T47D (cell line): Measurements from ENCODE around the gene METTL22.

Experiments
- DNase-seq, 2 experiments: peaks; one replicate each; pipeline versions ENCODE4 v3.0.0 to v3.0.0-alpha.2; 2011 to 2012; ENCODE audit warnings: low read depth in 1 of 2, low spot score in 1 of 2
- JUND ChIP-seq: IDR thresholded peaks from 2 replicates; pipeline ENCODE4 v1.6.1; 2012; ENCODE audit warnings: low read depth
- in situ Hi-C: cut with HindIII; loops from 2 replicates; pipeline ENCODE4 v1.10.0; 2016; ENCODE audit warnings: low sequenced_read_pairs, low pct_unique_long_range_greater_than_20kb

The METTL22 gene

DNA sequence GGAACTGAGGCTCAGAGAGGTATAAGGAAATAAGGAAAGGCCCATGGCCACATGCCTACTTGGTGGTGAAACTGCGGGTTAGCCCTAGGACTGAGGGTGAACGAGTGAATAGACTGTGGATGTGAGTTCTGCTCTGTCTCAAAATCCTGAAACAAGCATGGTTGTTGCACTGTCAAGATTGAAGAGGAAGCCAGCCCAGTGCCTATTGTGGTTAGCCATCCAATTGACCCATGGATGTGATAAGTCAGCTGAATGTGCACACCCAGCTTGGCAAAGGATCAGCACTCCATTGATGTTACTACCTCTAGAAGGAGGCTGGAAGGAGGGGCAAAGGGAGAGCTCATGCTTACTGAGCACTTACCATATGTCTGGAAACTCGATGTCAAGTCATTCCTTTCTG is 35.6 kb upstream of the METTL22 start:
- TF ChIP-seq JUND, result no peak
- in situ Hi-C loops, result no loop called here
- no peak for DNase-seq

DNA sequence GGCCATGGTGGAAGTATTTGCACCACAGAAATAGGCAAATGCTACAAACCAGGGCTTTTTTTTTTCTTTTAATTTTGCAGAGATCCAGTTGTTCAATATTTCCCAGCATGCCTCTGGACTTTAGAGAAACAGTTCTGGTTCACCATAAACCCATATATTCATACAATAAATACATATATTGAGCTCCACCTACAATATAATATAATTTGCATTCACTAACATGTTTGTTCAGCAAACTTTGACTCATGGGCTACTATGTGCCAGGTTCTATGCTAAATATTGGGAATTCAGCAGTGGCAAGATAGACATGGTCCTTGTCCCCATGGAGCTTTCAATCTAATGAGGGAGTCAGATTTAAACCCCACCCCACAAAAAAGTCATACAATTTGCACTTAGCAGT is 34.4 kb upstream of the METTL22 start:
- in situ Hi-C loops, result no loop called here
- no peak for TF ChIP-seq JUND
- no peak for DNase-seq

DNA sequence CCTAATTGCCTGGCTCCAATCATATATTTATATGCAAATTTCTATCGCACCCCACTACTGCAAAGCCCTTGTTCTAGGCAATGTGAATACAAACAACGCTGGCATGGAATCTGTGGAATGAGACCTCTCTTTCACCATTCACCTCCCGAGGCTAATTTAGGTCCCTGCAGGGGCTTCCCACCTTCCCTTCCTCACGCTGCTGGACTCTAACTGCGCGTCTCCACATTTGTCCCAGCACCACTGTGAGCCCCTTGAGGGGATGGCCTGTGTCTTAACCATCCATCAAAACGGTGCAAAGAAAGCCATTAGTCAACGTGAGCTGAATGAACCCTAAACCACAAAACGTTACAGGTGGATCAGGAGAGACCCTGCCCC is 32.8 kb upstream of the METTL22 start:
- no peak for TF ChIP-seq JUND
- in situ Hi-C loops, result no loop called here
- DNase-seq, result no peak

DNA sequence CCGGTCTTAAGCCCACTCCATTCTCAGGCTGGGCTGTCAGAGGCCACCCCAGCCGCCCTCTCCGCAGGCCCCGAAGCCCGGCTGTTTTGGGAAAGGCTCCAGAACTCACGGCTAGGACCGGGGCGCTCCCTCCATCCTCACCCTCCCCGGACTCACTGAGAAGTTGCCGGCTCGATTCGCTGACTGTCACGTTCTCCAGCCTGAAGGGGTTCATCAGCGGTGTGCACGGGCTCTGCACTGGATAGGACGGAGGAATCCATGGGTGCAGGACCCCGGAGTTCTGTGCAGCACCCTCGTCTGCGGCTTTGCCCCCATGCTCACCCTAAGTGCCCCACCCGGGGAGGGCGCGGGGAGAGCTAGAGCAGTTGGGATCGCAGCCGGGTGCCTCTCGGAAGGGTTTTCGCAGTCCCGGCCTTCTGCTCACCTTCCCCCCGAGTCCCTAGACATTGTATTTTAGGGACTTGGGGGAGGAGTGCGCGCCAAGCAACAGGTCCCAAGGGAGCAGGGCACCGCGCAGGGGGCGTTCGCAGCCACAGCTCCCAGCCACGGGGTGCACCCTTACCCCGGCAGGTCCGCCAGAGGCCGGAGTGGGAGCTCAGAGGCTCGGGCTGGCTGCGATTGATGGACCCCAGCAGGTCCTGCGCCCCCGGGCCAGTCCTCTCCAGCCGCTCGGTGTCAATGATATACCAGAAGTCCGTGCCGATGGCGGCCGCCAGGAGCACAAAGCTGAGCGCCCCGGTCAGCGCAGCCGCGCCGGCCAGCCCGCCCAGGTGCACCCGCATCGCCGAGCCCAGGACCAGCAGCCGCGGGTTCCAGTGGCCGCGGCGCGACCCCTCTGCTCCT is 32.2 kb upstream of the METTL22 start:
- no peak for TF ChIP-seq JUND
- in situ Hi-C loops, result no loop called here
- DNase-seq, result no peak

DNA sequence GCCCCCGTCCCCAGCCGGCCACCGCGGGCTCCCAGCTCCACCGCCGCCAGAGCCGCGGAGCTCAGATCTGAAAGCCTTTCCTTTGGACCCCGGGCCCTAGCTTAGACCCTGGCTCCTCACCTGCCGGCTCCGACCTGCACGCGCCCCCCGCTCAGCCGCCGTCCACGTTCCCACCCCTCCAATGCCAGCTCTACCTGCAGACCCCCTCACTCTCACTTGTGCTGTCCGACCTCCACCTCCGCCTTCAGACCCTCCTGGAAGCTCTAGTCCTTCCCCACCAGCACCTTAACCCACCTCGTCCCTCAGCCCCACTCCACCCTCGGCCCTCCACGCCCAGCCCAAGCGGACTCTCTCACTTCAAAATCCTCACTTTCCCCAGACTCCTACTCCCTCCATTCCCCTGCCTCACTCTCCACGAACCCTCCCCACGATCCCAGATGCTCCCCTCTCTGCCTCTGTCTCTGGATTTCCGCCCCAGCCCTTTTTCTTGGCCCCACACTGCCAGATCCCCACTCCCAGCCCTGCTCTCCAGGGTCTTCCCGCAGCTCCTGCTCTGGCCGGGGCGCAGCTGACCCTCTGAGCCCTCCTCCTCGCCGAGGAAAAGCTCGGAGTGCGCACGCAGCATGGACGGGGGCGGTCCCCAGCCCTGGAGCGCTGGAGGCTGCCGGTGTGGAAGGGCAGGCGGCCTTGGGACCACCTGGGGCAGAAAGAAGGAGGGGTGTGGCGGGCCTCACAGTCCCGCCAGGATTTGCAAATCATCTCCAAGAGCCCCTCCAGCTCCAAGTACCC is 31.4 kb upstream of the METTL22 start, which contains the start of gene TMEM114:
Gene TMEM114 (minus strand): TSS at position 612 of the 789 bp plus-strand sequence. CDS start 673 bp downstream, outside the sequence.
- no peak for DNase-seq
- TF ChIP-seq JUND, result no peak
- in situ Hi-C loops, result no loop called here

DNA sequence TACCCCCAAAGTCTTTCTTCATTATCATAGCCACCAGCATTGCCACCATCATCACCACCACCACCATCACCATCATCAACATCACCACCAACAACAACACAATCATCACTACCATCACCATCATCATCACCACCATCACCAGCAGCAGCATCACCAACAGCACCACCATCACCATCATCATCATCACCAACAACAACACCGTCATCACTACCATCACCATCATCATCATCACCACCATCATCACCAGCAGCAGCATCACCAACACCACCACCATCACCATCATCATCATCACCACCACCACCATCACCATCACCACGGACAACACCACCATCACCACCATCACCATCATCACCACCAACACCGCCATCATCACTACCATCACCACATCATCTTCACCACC is 30.7 kb upstream of the METTL22 start:
- DNase-seq, result no peak
- TF ChIP-seq JUND, result no peak
- in situ Hi-C loops, result no loop called here

DNA sequence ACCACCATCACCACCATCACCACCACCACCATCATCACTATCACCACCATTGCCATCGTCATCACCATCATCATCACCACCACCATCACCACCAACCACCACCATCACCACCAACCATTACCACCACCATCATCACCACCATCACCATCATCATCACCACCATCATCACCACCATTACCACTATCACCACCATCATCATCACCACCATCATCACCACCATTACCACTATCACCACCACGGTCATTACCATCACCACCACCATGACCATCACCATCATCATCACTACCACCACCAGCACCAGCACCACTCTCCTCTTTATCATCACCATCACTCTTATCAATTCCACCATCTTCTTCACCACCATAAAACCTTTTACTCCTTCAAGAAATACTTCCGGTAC is 30.0 kb upstream of the METTL22 start:
- DNase-seq, result no peak
- no peak for TF ChIP-seq JUND
- in situ Hi-C loops, result no loop called here

DNA sequence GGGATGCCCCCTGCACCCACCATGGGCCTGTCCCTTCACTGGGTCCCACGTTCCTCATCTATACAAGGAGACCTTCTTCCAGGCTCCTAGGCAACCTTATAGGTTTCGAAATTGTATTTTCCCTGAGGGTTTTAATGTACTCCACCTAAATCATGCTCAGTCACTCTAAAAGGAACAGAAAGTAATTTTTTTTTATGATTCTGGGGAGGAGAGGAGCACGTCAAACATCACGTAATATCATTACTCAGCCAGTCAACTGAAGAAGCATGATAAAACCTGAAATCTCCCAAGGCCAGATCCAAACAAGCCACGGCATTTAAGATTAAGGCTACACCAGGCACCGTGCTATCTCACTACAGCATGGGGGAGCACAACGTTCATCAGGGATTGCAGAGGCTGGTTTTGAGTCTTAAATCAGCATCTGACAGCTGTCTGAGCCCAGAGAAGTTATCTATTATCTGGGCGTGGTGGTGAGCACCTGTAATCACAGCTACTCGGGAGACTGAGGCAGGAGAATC is 27.3 kb upstream of the METTL22 start:
- no peak for DNase-seq
- in situ Hi-C loops, result no loop called here
- TF ChIP-seq JUND, result no peak

DNA sequence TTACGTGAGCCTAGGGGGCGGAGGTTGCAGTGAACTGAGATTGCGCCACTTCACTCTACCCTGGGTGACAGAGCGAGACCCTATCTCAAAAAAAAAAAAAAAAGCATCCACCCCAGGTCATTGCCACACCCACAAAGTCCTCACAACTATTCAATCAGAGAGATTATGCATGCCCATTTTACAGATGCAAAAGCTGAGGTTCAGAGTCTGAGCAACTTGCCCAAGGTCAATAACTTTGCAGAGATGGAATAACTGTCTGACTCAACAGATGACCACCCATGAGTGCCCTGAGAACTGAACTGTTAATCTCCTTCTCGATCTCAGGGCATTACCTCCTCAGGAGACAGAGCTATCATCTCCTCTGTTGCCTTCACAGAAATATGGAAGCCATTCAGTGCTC is 25.7 kb upstream of the METTL22 start:
- no peak for DNase-seq
- no peak for TF ChIP-seq JUND
- in situ Hi-C loops, result no loop called here

DNA sequence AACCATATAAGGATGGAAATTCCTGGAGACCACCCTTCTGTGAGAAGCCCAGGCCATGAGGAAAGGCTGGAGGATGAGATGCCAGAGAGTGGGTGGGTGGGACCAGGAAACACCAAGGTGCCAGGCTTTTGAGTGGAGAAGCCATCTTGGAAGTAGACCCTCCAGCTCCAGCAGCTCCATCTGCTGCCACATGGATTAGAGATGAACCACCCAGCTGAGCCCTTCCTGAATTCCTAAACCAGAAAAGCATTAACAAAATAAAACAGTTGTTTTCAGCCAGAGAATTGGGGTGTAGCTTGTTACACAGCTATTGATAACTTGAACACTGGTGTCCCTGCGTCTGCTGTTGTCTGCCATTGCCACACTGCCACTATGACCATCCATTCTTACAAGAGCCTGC is 24.9 kb upstream of the METTL22 start:
- no peak for TF ChIP-seq JUND
- no peak for DNase-seq
- in situ Hi-C loops, result no loop called here

DNA sequence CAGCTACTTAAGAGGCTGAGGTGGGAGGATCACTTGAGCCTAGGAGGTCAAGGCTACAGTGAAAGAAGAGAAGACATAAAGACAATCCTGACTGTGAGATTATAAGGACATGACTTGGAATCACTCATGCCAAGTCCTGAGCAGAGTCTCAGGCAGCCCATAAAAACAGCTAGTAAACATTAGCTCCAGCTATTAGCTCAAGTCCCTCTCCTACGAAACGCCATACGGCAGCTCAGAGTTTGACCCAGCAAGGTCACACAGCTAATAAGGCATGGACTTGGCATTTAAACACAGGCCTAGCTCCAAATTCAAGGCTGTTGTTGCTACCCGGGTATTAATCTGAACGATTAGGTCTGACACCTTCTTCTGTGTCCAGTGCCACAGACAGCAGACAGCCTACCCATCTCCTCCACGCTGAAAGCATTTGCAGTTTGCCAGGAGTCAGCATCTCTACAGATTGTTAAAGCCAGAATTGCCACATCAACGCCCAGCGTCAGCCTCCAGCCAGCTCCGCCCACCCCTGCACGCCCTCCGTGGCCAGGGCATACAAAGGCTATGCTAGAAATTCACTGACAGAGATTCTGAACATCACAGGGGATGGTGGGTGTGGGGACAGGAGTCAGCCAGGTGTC is 21.2 kb upstream of the METTL22 start:
- TF ChIP-seq JUND, result no peak
- no peak for DNase-seq
- in situ Hi-C loops, result no loop called here

DNA sequence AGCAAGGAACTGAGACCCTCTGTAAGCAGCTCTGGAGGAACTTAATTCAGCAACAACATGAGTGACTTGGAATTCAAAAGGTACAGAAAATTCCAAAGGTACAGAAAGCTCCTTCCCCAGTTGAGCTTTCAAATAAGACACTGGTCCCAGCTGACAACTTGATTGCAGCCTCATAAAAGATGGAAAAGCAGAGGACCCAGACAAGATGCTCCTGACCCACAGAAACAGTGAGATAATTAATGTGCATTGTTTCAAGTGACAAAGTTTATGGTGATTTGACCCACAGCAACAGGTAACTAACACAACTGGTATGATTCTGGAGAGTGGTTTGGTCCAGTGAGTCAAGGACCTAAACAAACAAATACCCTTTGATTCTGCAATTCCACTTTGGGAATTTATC is 15.9 kb upstream of the METTL22 start:
- in situ Hi-C loops, result no loop called here
- DNase-seq, result no peak
- TF ChIP-seq JUND, result no peak

DNA sequence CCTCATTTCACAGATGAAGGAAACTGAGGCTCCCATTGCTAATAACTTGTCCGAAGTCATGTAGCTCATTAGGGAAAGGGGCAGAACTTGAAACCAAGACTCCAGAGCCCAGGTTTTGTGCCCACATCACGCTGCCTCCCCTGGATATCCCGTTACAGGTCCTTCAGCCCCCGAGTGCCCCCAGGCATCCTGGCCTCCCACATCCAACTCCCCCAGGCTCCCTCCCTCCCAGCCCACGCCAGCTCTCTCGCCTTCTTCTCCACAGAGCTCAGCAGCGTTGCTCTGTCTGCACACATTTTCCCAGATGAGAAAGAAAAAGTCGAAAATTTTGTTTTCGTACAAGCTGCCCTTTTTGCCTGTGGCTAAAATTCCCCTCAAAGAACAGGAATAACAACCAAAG is 14.3 kb upstream of the METTL22 start:
- in situ Hi-C loops, result no loop called here
- no peak for DNase-seq
- no peak for TF ChIP-seq JUND
